HL-60 (cell line): ENCODE measurements around the gene TTC28.

Source experiments
- CTCF ChIP-seq: IDR thresholded peaks from one replicate; pipeline ENCODE4 v1.5.1; 2011; ENCODE audit warnings: low read length, control low read depth, inconsistent platforms; ENCODE audit not compliant: insufficient read depth
- GABPA ChIP-seq: IDR thresholded peaks from 2 replicates; pipeline ENCODE4 v1.6.1; 2012; ENCODE audit warnings: low read depth
- POLR2AphosphoS5 ChIP-seq: IDR thresholded peaks from 2 replicates; pipeline ENCODE4 v1.6.1; 2012; ENCODE audit warnings: low read depth
- SPI1 ChIP-seq: IDR thresholded peaks from 2 replicates; pipeline ENCODE4 v1.6.1; 2012; ENCODE audit warnings: low read depth, mild to moderate bottlenecking, borderline replicate concordance
- TF ChIP-seq, protein P1 (sequence below): IDR thresholded peaks from 2 replicates; pipeline ENCODE4 v1.6.1; 2012; ENCODE audit warnings: low read depth; ENCODE audit not compliant: insufficient replicate concordance

DNA sequence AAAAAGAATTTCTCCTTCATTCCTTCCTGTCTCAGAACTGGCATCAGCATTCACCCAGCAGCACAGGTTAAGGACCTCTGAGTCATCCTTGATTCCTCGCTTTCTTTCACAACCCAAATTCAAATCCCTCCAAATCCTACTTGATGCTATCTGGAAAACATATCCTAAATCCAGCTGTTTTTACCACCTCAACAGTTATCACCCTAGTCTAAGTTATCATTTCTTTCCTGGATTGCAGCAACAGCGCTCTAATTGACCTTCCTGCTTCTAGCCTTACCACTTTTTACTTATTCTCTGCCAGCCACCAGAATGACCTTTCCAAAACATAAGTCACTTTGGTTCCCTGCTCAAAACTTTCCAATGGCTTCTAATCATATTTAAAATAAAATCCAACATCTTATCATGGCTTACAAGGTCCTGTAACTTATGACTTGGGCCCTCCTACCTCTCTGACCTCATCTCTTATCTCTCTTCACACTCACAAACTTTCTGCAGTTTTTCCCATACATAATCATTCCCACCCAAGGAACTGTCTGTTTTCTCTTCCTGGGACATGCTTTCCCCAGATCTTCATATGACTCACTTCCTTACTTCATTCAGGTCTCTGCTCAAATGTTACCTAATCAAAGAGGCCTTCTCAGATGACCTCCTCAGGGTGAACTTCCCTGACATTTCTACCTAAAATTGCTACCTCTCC is 119.4 kb downstream of the TTC28 start:
- TF ChIP-seq CTCF (no peak), POLR2AphosphoS5 (no peak), SPI1 (no peak), GABPA (no peak)
- TF ChIP-seq, protein P1, sequence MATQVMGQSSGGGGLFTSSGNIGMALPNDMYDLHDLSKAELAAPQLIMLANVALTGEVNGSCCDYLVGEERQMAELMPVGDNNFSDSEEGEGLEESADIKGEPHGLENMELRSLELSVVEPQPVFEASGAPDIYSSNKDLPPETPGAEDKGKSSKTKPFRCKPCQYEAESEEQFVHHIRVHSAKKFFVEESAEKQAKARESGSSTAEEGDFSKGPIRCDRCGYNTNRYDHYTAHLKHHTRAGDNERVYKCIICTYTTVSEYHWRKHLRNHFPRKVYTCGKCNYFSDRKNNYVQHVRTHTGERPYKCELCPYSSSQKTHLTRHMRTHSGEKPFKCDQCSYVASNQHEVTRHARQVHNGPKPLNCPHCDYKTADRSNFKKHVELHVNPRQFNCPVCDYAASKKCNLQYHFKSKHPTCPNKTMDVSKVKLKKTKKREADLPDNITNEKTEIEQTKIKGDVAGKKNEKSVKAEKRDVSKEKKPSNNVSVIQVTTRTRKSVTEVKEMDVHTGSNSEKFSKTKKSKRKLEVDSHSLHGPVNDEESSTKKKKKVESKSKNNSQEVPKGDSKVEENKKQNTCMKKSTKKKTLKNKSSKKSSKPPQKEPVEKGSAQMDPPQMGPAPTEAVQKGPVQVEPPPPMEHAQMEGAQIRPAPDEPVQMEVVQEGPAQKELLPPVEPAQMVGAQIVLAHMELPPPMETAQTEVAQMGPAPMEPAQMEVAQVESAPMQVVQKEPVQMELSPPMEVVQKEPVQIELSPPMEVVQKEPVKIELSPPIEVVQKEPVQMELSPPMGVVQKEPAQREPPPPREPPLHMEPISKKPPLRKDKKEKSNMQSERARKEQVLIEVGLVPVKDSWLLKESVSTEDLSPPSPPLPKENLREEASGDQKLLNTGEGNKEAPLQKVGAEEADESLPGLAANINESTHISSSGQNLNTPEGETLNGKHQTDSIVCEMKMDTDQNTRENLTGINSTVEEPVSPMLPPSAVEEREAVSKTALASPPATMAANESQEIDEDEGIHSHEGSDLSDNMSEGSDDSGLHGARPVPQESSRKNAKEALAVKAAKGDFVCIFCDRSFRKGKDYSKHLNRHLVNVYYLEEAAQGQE, result no peak
